NCI-H82 (cell line): ENCODE measurements around the gene RUBCNL.
A peak's percentile ranks its signal among the peaks of the same experiment; 100 is the strongest.

Experiments
- DNase-seq: peaks from one replicate; lab custom pipeline; 2025; lab: John Stamatoyannopoulos, UW

RUBCNL gene

DNA sequence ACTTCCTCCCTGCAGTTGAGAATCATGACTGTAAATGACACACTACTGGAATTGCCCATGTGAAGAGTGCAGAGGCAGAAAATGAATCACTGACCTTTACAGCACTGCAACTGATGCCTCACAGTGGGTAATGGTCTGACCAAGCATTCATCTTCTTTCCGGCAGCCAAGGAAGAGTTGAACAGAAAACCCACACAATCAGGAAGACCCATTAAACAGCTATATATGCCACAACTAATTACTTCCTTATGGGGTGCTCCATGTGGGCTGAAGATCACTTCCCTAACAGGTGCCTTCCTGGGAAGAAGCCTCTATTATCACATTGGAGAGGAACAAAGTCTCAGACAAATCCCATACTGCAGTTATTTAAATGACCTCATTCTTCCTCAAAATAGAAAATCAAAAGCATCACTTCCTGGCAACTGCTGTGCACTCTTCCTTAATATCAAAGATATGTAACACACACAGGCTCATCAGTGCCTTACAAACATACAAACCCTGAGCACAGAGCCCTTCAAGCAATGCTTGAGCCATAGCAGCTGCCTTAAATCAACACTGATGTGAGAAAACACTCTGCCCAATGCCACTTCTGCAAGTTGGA lies 45.8 kb downstream of the RUBCNL start:
- no peak for DNase-seq

DNA sequence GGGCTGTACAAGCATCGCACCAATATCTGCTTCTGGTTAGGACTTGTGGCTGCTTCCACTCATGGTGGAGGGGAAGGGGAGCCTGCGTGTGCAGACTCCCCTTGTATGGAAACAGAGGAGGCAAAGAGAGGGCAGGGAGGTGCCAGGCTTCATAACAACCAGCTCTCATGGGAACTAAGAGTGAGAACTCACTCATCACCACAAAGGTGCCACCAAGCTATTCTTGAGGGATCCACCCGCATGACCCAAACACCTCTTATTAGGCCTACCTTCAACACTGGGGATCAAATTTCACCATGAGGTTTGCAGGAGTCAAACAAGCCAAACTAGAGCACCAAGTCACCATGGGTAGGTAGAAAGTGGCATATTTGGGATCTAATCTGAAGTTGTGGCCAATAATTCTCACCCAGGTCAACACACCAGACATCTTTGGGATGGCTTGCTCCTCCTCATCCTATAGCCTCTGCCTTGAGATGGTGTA lies 46.4 kb downstream of the RUBCNL start:
- DNase-seq = no peak

DNA sequence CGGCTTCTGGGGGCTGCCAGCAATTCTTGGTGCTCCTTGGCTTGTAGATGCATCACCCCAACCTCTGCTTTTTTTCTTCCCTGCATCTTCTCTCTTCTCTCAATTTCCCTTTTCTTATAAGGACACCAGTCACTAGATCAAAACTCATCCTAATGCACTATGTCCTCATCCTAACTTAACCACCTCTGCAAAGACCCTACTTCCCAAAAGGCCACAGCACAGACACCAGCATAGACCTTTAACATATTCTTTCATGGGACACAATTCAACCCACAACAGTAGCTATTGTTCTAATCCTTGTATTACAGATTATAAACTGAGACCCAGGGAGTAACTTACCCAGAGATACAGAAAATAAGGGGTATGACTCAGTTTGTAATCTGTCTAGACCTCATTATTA lies 47.0 kb downstream of the RUBCNL start:
- DNase-seq = no peak

DNA sequence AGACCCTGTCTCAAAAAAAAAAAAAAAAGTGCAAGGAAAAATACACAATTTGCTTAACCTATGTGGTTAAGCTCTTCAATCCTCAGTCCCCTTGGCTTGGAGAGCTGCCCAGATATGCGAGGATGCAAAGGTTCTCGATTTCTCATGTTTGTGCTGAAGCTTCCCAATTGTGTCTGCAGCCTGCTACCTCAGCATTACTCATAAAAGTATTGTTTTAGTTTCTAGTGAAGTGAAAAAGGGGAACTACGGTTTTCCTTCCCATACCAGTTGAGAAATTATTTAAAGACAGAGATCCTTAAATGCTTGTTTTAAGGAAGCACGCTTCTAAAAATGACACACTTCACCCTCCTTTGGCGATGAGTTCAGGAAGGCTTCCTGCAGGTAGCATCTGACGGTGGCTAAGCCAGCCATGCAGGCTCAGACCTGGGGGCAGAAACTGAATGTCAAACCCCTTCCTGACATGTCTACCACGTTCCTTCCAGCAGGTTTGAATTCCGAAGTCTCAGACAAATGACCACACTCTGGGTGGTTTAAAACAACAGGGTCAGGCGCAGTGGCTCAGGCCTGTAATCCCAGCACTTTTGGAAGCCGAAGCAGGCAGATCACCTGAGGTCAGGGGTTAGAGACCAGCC lies 47.9 kb downstream of the RUBCNL start:
- no peak for DNase-seq

DNA sequence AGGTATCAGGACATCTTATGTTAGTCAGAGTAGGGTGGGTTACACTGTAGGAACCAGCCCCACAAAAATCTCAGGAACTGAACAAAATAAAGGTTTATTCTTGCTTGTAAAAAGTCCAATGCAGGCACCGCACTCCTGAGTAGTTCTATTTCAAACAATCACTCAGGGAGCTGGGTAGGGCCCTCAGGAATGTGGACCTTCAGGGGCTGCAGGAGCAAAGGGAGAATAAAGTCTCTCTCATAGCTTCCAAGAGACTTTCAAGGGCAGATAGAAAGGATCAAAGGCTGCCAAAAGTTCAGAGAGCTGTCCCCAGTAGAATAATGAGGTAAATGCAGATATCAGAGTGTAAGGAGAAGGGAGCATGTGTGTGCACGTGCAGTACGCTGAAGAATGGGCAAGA lies 49.4 kb downstream of the RUBCNL start:
- no peak for DNase-seq

DNA sequence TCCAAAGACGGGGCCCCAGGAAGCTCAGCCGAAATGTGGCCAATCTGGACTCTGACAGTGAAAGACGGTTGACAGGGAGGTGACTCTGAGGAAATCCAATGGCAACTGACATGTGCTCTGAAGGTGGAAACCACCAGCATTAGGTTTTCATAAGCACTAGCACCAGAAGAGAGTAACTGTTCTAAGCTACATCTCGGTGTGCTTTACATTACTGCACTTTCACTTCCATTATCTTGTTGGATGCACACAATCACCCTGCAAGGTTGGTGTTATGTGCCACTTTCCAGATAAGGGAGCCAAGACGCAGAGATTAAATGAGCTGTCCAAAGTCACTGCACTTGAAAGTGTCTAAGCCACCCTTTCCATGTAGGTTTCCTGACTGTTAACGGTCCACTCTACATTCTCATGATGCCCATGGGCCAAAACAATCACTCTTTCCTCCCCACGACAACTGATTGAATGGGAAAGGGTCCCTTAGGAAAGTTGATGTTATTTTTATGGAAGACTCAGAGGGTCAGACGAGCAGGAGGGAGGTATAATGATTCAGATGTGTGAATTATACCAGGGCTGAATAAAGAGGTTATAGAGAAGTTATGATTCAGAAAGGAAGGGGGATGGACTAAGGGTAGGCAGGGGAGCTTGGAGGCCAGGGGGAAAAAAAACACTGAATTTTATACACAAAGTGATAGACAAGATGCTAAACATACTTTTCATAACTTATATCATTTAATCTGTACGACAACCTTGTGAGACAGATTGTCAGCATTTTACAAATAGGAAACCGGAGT lies 52.8 kb downstream of the RUBCNL start:
- no peak for DNase-seq

DNA sequence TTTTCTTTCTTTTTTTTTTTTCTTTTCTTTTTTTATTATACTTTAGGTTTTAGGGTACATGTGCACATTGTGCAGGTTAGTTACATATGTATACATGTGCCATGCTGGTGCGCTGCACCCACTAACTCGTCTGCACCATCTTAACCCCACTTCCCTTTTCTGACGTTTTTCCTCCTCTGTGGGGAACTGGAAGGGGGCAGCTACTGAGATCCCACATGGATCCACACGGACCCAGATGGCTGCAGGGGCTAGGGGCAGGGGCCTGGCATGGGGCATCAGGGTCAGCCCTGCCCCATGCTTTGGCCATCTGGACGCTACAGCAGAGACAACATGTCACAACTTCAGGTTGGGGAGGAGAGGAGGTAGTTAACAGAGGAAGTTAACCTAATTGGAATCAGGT lies 54.3 kb downstream of the RUBCNL start:
- no peak for DNase-seq

DNA sequence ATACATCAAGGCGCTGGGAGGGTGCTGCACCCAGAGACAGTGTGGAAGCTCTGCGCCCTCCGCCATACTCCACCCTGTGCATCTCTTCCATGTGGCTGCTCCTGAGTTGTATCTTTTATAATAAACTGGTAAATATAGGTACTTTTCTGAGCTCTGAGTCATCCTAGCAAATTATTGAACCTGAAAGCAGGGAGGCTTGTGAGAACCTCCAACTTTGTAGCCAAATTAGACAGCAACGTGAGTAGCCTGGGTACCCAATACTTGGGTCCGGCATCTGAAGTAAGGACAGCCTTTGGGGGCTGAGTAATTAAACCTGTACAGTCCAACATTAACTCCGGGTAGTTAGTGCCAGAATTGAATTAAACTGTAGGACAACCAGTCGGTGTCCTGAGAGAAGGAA lies 57.4 kb downstream of the RUBCNL start:
- no peak for DNase-seq

DNA sequence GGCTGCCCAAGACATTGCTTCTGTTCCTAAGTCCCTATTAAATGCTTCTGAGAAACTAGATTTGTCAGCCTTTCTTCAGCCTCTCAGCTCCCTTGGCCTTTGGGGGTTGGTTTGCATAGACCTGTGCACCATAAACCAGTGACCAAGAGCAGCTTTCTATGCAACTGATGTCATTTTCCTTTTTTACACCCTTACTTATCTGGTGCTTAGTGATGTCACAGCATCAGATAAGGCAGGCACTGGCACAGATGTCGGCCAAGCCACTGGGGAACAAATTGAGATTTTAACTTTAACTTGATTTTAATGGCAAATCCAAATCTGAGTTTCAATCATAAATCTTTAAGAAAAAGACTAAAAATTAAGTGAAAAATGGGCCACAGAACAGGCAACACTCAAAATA lies 59.8 kb downstream of the RUBCNL start:
- no peak for DNase-seq

DNA sequence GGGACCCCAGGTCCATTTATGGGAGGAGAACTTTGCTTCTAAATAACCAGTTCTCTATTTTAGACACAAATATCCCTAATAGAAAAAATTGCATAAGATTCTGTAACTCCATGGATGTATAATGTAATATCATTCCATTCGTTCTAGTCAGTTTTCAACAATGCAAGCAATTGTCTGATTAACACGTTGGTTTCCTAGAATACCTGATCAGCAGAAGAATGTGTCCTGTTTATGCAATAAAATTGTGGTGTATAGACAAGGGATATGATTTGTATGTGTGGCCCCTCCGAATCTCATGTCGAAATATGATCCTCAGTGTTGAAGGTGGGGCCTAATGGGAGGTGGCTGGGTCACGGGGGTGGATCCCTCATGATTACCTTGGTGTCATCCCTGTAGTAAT lies 62.1 kb downstream of the RUBCNL start:
- DNase-seq = no peak

DNA sequence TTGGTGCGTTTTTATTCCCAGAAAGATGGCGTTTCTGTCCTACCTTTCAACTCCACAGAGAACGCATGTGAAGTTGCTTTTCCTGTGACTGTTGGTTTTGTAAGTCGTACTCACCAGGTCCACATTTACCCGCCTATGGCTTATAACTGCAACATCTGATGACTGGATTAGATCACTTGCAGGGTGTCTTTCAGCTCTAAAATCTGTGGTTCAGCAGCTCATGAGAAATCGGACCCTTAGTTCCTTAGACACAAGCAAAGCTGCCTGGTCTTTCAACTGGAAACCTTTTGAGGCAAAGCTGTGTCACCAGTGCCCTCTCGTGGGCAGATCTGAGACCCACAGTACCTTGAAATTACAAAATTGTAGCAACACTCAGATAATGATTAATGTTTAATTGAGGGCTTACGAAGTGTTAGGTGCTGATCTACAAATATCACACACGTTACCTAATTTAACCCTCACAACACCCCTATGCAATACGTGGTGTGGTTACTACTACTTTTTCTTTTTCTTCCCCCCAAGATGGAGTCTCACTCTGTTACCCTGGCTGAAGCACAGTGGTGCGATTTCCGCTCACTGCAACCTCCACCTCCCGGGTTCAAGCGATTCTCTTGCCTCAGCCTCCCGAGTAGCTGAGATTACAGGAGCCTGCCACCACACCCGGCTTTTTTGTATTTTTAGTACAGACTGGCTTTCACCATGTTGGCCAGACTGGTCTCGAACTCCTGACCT lies 65.4 kb downstream of the RUBCNL start:
- DNase-seq = peak; percentile 88

DNA sequence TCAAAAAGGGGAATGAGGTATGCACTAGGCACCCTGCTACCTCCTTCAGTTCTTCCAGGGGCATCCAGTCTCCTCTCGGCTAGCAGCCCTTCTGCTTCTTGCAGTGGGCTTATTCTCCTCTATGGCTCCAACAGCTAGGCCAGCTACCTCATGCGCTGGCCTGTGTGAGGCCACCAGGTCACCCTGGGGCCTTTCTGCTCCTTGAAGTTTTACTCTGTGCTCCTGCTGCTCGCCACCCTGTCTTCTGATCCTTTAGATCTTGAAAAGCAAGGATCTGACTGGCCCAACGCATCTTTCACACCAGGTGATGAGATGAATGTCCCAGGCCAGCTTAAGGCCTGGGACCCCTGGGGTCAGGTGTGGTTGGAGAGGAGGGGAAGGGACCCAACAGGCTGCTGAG lies 66.2 kb downstream of the RUBCNL start:
- no peak for DNase-seq

DNA sequence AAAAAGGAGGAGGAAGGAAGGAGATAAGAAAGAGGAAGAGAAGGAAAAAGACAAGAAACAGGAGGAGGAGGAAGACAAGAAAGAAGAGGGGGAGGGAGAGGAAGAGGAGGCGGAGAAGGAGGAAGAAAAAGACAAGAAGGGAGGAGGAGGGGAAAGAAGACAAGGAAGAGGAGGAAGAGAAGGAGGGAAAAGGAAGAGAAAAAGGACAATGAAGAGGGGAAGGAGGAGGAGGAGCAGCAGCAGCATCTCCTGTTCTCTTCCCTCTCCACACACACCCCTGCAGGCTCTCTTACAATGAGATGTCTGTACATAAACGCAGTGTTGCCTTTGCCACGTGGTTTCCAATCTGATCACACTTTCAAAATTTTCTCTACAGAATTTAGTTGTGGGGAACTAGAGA lies 66.6 kb downstream of the RUBCNL start:
- DNase-seq = no peak

DNA sequence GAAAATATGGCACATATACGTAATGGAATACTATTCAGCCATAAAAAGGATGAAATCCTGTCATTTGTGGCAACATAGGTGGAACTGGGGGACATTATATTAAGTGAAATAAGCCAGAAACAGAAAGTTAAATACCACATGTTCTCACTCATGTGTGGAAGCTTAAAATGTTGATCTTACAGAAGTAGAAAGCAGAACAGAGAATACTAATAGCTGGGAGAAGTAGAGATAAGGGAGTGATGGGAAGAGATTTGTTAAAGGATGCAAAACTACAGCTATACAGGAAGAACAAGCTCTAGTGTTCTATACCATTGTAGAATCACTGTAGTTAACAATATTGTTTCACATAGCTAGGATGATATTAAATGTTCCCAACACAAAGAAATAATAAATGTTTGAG lies 68.1 kb downstream of the RUBCNL start:
- DNase-seq = no peak

DNA sequence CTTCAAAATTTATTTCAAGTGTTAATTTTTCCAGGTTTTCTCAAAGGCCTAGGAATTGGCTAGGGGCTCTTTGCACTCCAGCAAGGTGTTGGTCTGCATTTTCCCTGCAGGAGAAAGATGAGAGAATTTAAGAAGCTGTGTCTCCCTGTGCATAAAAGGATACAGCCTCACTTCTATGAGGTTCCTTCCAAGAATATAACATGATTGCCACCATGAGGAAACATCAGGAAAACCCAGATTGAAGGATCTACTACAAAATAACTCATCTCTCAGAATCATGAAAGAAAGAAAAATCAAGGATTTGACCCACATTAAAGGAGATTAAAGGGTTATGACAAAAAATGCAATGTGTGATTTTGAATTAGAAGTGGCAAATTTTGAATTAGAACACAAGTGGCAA lies 69.9 kb downstream of the RUBCNL start:
- no peak for DNase-seq

DNA sequence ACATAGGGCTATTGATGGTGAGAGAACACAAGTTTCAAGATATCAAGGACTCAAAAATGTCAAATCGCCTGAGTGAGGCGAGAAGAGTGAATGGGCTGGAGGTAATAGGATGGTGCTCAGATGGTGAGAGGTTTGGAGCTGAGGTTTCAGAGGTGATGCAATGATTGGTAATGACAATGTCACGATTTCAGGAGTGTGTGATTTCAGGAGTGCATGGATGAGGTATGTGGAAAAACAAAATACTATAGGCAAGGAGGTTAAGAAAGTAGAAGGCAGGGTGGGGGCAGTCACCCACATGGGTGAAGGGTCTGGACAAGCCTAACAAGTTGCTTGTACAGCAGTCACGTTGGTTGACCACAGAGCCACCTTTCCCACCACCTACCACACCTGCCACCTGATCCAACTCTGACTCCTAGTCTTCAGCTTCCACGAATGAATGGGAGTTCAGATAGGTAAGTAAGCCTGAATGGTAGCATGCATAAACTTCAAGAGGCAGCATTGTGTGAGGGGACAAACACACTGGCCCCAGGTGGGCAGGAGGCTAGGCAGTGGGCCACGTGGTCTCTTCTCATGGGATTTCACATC lies 71.5 kb downstream of the RUBCNL start:
- no peak for DNase-seq

DNA sequence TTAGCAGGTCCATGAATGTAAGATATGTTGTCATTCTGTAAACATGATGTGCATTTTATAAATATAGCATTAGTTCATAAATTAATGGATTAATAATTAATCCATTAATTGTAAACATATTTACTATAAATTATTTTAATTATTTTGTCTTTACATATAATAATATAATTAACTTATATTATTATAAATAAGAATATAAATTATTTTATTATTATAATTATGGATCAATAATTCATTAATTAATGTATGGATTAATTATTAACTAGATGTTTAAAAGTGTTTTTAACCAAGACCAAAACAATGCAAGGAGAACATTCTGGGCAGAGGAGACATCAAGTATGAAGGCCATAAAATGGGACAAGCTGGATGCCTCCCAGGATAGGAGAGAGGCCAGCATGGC lies 72.0 kb downstream of the RUBCNL start:
- no peak for DNase-seq

DNA sequence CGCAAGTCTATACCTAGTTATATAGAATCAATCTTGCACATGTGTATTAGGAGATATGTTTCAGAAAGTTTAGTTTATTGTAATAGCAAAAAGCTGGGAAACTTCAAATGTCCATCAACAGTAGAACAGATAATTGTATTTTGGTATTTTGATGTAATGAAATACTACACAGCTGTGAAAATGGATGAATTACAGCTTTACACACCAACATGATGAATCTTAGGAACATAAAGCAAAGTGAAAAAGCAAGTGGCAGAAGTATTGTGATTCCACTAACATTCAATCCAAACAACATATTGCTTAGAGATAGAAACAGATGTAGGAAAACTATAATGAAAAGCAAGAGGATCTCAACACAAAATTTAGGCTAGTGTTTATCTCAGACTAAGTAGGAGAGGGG lies 72.5 kb downstream of the RUBCNL start:
- no peak for DNase-seq

DNA sequence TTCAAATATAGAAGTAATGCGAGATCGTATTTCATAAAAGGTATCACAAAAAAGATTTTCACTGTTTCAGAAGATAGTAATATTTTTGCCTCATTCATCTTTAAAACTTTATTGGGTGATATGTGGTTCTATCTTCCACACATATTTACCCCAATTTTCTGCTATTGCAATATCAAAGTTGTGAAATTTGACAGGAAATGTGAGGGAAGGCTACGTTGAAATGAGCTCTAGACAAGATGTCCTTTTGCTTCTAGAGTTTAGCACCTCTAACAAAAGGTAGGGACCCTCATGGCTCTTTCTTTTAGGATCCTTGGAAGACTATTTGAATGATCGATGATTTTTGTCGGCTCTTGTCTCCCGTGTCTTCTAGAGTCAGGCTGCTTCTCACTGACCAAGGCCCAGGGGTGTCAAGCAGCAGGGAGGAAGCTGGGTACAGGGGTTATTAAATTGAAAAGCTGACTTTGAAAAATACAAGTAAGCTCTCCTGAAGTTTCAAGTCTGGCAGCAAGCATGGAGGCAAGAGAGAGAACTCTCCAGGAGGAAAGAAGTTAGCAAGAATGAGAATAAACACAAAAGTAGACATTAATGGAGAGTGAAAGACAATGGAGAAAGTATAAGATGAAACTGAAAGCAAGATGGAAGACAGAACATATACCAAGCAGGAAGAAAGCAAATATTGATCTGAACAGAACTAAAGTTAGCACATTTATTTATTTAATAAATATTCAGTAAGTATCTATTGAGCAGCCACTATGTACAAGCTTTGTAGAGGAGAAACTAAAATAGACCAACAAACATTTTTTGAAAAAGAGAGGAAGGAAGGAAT lies 73.4 kb downstream of the RUBCNL start:
- DNase-seq = no peak

DNA sequence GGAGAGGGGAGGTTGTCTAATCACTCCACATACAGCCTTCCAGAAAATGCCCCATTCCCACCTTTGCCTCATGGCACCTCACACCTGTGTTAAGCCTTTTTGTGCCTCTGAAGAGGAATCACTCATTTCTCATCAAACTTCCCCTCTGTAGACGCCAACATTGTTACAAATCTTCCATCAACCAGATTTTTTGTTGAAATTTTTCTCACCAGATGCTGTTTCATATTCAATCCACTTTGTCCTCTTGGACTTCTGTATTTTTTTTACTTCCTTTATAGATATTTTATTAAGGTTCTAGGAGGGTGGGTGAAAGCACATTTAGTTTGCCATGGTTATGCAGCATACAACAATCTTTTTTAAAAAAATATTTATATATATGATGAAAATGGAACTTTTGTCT lies 74.0 kb downstream of the RUBCNL start:
- DNase-seq = no peak

DNA sequence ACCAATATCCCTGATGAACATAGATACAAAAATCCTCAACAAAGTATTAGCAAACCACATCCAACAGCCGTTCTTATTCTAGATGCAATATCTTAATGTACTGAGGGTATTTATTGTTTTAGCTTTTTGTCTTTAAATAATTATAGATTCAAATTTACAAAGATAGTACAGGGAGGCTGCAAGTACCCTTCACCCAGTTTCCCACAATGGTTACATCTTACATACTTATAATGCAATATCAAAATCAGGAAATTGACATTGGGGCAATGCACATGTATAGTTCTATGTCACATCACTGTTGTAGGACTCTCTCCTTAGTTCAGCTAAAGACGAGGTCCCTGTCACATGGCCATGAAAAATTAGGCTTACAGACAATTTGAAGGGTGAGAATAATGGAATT lies 75.8 kb downstream of the RUBCNL start:
- no peak for DNase-seq
